Right lobe of liver (tissue), 6 donors: ENCODE measurements around the gene PLA2G5. TPM values are rescaled to one million over a fixed set of nuclear protein-coding genes. Genes with fewer than 3 reads are reported as not detected.

ENCODE experiments used
- ATAC-seq, 4 donors: fragments of 200-7000 bp; cut with Tn5 transposase; one replicate each; pipeline ENCODE4 v1.9.1; 2020; ENCODE audit warnings: mild to moderate bottlenecking in 4 of 4, moderate library complexity in 4 of 4
- DNase-seq, 3 donors: peaks; one replicate each; pipeline ENCODE4 v3.0.0-alpha.2; 2020
- H3K27ac ChIP-seq, 3 donors: fragments of 200-600 bp; one replicate each; pipeline ENCODE4 v1.8.0; 2022
- H3K27me3 ChIP-seq, 2 donors: fragments of 200-600 bp; one replicate each; pipeline ENCODE4 v1.8.0; 2022
- H3K36me3 ChIP-seq, 4 donors: fragments of 200-600 bp; sonication (generic) in 1 of 4; one replicate each; pipeline versions ENCODE4 v1.5.1 to v1.8.0; 2017 to 2022; ENCODE audit warnings: control low read depth in 1 of 4
- H3K4me1 ChIP-seq, 4 donors: fragments of 200-600 bp; sonication (generic) in 1 of 4; one replicate each; pipeline versions ENCODE4 v1.5.1 to v1.8.0; 2017 to 2022; ENCODE audit warnings: control low read depth in 1 of 4
- H3K4me3 ChIP-seq, 3 donors: fragments of 200-600 bp; one replicate each; pipeline ENCODE4 v1.8.0; 2022
- H3K9me3 ChIP-seq, 4 donors: fragments of 200-600 bp; sonication (generic) in 1 of 4; one replicate each; pipeline versions ENCODE4 v1.5.1 to v1.8.0; 2017 to 2022; ENCODE audit warnings: control low read depth in 1 of 4
- CTCF ChIP-seq, 4 donors: fragments of 200-600 bp in 3 of 4; fragments of 450-650 bp in 1 of 4; IDR thresholded peaks; one replicate each; pipeline versions ENCODE4 v1.5.1 to v1.8.0; 2016 to 2022; ENCODE audit warnings: antibody characterized with exemption in 4 of 4, mild to moderate bottlenecking in 2 of 4
- POLR2A ChIP-seq: fragments of 450-650 bp; IDR thresholded peaks from one replicate; pipeline ENCODE4 v1.6.1; 2017; ENCODE audit warnings: antibody characterized with exemption, mild to moderate bottlenecking
- whole genome bisulfite sequencing: methylation state at CpG from one replicate; pipeline ENCODE4 v1.1.6; 2018; ENCODE audit warnings: low coverage, low lambda C conversion rate; ENCODE audit not compliant: insufficient coverage; ENCODE audit errors: missing lambda C conversion rate; 5-methylcytosine and 5-hydroxymethylcytosine counted together
- intact Hi-C, 2 donors: fragments of 100-400 bp; cut with DNase I; formaldehyde crosslinking; loops; one replicate each; pipeline versions ENCODE4 v1.11.2 to v1.14.1; 2022
- total RNA-seq, 6 experiments: library from RNA; depleted of rRNA in 2 of 6; stranded (reverse); fragments of >200 nt in 2 of 6; fragmentation: NEBNext Ultra II Directional in 3 of 6; extraction: Animal tissue kit (Norgen Biotek cat#: 25700) in 3 of 6; gene quantifications; one replicate each; pipeline versions ENCODE4 v1.1.0 to v1.2.4, GENCODE V29; 2016 to 2023
- donor health status: DM: no; HTN: yes; CAD: no.
- donor health status: DM: no; HTN: no; CAD: no.
- donor health status: DM: no; HTN: no; CAD: no.
- donor health status: DM: no; HTN: yes; CAD: no.
- donor health status: DM: no; HTN: yes; CAD: no.

Gene PLA2G5
- total RNA-seq, 6 experiments from 2014 or later = 0.62 to 4.8 (median 3.2) TPM

- DNase-seq (no peak), ATAC-seq (no peak)
- intact Hi-C loops = no loop called here
- H3K9me3 ChIP-seq = no peaks in the 10 kb centered on the region
- no peaks in the 10 kb centered on the region for H3K27me3 ChIP-seq
- H3K4me3 ChIP-seq = no peak overlapping the region
- H3K27ac ChIP-seq = no peak overlapping the region
- H3K4me1 ChIP-seq = no peaks in the 10 kb centered on the region
- H3K36me3 ChIP-seq = no peaks in the 10 kb centered on the region
- TF ChIP-seq CTCF (IDR thresholded peaks at IDR 0.05) = no peak
- TF ChIP-seq POLR2A = no peak
- 73% methylated on average over 10 of the region's 10 CpGs for WGBS
These were observed 13.4 kb downstream of the PLA2G5 start for GRCh38 chr1:20083178-20083944.

- no peaks in the 10 kb centered on the region for H3K36me3 ChIP-seq
- 70% methylated on average over 1 of the region's 1 CpG for WGBS
- ATAC-seq (no peak), DNase-seq (no peak)
- H3K4me3 ChIP-seq = no peak overlapping the region
- TF ChIP-seq CTCF (IDR thresholded peaks at IDR 0.05) (no peak), POLR2A (no peak)
- no peaks in the 10 kb centered on the region for H3K9me3 ChIP-seq
- H3K4me1 ChIP-seq = no peaks in the 10 kb centered on the region
- intact Hi-C loops = no loop called here
- H3K27me3 ChIP-seq = no peaks in the 10 kb centered on the region
- no peak overlapping the region for H3K27ac ChIP-seq
These were observed 16.8 kb downstream of the PLA2G5 start for GRCh38 chr1:20086800-20087199.

- DNase-seq (no peak), ATAC-seq (no peak)
- no peaks in the 10 kb centered on the region for H3K4me1 ChIP-seq
- no peak overlapping the region for H3K27ac ChIP-seq
- TF ChIP-seq POLR2A = no peak
- peak in 1 of 4 donors; percentile 6 for TF ChIP-seq CTCF (IDR thresholded peaks at IDR 0.05)
- WGBS = 48% methylated on average over 4 of the region's 4 CpGs
- no peaks in the 10 kb centered on the region for H3K36me3 ChIP-seq
- no peaks in the 10 kb centered on the region for H3K27me3 ChIP-seq
- no peak overlapping the region for H3K4me3 ChIP-seq
- intact Hi-C loops = no loop called here
- no peaks in the 10 kb centered on the region for H3K9me3 ChIP-seq
These were observed 17.7 kb downstream of the PLA2G5 start for GRCh38 chr1:20087668-20088067.

- Histone ChIP-seq H3K27ac (no peak overlapping the region), H3K9me3 (no peaks in the 10 kb centered on the region), H3K36me3 (no peaks in the 10 kb centered on the region), H3K4me1 (no peaks in the 10 kb centered on the region), H3K27me3 (no peaks in the 10 kb centered on the region), H3K4me3 (no peak overlapping the region)
- intact Hi-C loops = no loop called here
- TF ChIP-seq CTCF (IDR thresholded peaks at IDR 0.05) (no peak), POLR2A (no peak)
- DNase-seq (no peak), ATAC-seq (no peak)
- 74% methylated on average over 9 of the region's 19 CpGs for WGBS
These were observed 19.5 kb downstream of the PLA2G5 start for GRCh38 chr1:20089328-20090077.
